NCI-H748 (cell line): ENCODE measurements around the gene SPOCK1.

Experiments
- DNase-seq: peaks from one replicate; lab custom pipeline; 2025; ENCODE audit not compliant: unreplicated experiment; lab: John Stamatoyannopoulos, UW

SPOCK1 gene

DNA sequence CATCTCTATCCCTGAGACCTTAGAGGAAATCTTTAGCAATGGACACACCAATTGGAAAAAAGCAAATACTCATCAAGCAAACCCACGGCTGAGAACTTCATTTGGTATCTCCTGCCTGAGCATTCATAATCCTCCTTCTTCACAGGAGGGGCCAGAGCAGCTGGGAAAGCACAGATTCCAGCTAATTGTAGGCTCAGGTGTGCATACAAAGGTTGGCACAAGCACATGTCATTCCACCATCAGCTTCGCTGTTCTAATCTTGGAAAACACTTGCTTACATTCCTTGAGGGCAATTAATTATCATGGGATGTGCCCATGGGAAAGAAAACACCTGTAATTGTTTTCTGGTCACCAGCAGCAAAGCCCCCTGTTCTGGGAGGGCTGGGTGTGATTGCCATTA is 376.6 kb downstream of the SPOCK1 start:
- DNase-seq = peak; percentile 48

DNA sequence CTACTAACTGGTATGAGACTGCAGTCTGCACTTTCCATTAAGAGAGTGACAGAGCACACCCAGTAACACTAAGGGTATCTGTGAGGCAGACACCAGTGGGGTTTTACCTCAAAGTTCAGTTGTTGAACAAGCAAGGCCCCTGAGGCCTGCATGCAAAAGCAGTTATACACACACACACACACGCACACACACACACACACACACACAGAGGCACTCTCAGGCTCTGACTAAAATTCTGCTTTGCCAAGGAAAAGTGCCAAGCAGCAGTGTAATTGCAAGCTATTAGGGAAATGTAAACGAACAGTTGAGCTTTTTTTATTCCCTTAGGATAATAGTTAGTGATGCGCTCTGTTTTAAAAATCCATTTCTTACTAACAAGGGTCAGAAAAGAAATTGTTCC is 377.1 kb downstream of the SPOCK1 start:
- DNase-seq = peak; percentile 50

DNA sequence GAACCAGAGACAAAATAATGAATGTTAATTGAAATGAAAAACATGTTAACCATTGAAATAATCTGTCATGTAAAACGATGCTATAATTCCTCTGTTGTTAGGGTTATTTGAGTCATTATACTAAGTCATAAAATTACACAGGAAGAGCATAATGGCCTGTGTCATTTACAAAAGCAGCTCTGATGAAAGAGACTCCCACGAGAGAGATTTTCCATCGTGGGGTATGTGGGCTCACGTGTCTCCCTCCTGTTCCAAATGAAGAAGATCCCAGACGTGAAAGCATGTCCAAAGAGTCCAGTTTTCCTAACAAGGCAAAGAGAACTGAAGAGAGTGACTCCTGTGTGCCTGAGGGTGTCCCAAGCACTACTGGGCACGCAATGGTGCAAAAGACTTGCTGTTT is 379.8 kb downstream of the SPOCK1 start:
- DNase-seq = peak; percentile 53

DNA sequence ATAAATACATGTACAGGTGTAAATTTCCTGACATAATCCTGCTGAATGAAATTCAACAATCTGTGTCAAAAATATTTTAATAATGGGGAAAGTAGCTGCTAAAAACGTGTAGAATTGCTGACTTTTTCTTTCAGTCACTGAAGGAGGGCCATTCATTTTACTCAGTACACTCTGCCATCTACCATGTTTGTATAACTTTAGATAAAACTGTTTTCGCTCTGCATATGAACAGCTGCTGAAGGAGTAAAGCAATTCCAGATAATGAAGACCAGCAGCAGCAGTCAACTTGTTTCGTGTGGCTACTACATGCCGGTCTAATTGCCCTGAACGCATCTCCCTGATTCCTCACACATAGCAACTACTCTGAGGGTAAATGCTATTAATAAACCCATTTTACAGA is 380.5 kb downstream of the SPOCK1 start:
- peak; percentile 53 for DNase-seq

DNA sequence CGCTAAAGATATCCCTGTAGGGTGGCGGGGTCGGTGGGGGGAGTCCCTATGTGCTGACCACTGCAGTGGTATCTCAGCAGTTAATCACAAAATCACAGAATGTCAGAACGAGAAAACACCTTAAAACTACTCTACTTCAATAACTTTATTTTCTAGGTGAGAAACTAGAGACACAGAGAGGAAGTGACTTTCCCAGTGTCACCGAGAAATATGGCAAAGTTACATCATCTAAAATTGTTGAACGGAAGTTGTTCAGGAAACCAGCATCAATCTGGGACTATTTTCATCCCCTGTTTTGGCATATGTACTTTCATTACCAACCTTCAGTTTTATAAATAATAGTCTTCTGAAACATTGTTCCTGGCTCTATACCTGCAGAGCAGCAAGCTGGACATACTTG is 384.0 kb downstream of the SPOCK1 start:
- no peak for DNase-seq

DNA sequence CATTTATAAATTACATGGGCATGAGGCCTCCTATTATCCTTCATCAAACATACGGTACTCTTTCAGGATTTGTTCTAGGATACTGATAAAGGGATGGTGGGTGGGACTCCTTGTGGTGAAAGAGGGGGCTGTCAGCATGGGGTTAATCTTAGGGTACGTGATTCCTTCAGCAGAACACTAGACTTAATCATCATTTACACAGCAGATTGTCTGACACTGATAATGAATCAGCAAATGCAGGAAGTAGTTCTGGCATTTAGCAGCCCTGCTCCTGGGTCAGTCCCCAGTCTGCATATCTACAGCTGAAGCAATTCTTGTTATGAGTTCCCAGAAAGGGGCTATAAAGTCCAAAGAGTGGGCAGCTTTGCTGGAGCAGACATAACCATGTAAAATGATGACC is 384.6 kb downstream of the SPOCK1 start:
- no peak for DNase-seq

DNA sequence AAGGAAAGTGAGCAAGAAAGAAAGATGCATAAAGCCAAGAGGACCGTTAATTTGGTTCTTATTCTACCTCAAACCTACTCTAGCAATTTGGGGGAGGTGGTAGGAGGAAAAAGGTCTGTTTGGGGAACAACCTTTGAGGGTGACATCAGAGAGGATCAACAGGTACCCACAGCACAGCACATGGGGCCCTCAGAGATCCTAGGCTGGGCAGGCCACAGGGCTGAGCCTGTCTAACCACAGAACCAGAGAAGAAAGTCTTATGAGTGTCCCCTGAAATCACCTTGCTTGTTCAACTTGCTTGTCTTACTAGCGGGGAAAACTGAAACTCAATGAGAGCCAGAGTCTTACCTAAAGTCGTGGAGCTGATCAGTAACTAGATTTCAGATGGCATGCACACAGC is 385.2 kb downstream of the SPOCK1 start:
- DNase-seq = no peak

DNA sequence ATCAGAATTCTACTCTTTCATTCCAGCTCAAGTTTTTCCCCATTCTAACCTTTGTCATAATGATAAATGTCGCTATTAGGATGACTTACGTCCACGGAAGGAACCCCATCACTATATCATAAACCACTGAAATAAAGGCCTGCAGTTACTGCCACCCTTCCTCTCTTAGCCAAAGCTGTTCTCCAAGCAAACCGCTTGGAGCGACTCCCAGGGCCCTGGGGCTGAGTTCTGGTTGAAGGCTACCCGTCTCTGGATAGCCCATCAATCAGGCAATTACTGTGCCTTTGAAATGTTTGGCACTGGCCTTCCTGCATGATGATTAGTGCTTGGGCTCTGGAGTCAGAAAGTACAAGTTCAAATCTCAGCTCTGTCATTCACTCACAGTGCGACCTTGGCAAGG is 386.0 kb downstream of the SPOCK1 start:
- no peak for DNase-seq

DNA sequence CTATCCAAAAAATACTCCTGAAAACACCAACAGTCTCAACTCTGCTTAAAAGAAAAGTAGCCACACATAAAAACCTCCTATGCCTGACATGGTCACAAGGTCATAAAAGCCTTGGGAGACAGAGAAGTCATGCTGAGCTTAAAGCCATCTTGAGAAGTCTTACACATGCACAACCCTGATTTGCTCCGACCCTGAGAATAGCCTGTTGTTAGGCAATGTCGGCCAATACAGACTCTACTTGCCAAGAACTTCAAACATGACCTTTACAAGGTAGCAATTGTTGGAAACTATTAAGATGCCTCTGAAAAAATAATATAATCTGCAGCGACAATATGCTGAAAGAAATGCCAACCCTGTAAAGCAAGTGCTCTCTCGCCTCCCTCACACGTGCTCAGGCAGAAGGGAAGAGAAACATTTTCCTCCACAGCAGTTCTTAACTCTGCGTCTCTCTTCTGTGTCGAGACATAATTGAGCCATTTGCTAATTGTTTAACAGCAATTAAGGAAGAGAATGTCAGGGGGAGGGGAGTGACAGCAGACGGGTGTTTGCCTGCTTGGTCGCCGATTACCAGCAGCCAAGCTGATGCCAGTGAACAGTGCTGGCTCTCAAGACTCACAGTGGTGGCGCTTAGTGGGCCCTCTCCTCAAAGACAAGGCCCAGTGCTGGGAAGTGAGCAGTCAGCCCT is 393.6 kb downstream of the SPOCK1 start:
- DNase-seq = no peak

DNA sequence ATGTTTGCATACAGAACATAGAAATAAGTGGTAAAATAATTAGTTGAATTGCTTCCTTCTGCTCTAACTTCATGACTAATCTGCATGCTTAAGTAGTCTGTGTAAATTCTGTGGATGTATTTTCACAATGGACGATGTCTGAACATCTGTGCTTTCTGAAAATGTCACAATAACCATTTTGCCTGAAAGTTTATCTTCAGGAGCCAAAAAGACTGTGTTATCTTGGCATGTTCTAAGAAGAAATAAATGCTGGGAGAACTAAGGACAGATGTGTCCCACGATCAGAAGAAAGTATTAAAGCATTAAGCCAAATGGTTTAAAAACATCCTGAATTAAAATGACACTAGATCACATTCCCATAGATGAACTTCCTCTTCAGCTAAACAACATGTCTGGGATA is 397.6 kb downstream of the SPOCK1 start:
- no peak for DNase-seq

DNA sequence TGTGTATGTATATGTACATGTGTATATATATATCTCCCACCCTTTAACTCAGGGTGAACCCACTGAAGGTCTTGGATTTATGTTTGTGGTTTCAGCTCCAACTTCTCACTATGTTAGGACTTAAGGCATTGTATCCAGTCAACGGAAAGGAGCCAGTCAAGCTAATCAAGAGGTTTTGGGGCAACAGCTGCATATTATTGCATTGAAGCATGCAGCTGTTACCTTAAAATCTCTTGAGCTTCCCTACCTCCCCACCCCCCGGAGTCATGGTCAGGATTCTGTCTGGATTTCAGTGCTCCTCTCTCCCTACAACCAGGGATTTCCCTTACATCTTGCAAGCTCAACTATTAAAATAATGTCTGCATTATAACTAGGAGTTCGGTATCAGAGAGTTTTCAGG is 399.5 kb downstream of the SPOCK1 start:
- DNase-seq = no peak

DNA sequence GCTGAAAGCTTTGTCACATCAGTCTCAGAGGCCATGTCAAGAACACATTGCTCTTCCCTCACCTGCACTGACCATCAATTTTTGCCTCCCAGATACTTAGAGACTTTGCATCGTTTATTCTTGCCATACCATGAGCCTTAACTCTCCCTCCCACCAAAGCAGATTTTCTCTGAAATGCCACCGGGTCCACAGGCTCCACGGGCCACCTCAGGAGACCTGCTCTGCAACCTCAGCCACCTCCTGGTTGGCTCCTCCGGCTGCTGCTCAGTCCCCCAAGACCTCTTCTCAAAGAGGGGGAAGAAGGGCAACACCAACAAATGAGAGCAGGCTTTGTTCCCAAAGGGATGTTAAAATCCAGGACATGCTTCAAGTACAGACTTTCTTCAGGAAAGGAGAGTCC is 400.5 kb downstream of the SPOCK1 start:
- no peak for DNase-seq

DNA sequence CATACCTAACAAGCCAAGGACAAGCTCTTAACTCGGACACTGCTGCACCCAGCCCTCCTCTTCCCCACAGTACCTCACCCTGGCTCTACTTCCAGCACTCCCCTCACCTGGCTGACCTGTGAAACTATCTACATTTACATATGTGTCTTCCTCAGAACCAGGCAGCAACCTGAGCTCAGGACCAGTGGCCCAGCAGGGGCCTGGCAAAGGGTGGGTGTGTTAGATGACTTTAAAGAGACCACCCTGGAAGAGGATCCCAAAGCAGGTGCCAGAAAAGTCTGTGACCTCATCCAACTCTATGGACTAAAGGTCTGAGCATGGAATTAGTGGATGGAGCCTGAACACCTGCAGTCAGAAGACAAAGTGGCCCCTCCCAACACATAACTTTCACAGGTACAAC is 400.9 kb downstream of the SPOCK1 start:
- DNase-seq = no peak

DNA sequence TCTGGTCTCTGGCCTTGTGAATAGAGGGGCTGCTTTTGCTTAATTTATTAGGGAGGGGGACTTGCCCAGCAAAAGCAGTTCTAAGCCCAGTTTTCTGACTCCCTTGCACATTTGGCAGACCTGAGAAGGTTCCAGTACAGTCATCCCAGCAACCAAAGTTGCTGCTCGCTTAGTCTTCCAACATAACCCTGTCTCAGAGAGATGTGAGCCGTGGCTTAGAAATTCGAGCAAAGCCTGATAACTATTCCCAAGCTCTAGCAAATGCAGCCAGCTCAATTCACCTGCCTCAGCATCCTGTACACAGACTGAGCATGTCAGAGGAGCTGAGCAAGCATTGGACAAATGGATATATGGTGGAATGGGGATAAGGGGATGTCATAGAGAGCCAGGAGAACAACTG is 401.9 kb downstream of the SPOCK1 start:
- no peak for DNase-seq

DNA sequence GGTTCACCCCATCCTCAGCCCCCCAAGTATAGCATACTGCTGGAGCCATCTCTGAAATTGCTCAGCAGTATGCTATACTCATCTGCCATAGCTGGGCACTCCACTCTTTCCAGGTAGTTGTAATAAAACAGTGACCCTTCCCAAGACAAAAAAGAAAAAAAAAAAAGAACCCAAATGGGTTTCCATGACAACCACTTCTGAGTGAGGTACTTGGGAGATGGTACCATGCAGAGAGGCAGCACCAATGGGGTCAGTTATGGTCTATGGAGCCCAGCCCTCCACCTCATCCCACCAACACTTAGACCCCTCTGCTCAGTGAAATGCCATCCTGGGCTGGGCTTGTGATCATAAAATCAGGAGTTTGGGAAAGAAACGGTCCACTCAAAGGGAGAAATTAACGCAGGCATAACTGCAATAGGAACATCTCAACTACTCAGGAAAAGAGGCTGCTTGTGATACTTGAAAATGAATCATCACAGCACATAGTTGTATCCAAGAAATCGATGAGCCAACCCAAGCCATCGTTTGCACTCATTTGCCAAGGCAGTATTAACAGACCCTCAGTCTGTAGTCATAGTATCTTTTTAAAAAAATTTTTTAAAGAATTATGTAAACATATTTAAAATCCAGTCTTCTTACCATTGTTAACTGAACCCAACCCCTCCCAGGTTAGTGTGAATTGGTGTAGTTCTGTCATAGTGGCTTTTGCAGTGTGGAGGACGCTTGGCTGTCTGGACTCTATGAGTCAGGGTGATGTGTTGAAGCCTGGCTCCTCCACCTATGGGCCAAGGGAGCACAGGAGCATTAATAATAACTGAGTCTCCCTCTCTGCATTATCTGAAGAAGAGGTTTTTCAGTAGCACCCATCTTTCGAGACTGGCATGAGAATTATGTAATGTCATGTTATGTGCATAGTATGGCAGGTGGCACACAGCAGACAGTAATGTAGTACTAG is 402.7 kb downstream of the SPOCK1 start:
- DNase-seq = no peak

DNA sequence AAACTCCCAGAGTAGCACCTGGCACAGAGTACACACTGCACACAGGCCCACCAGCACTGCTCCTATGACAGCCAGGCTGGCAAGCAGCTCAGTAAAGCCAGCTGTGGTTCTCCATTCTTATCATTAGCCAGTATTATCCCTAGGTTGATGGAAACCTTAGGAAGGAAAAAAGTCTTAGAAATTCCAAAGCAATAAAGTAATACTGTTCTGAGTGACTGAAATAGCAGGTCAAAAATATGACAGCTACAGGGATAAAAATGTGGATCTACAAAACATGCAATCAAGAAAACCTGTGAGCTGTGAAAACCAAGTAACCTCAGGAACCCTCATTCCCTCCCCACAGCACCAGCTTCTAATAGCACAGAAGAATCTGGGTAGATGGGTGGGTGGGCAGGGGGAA is 403.5 kb downstream of the SPOCK1 start:
- no peak for DNase-seq

DNA sequence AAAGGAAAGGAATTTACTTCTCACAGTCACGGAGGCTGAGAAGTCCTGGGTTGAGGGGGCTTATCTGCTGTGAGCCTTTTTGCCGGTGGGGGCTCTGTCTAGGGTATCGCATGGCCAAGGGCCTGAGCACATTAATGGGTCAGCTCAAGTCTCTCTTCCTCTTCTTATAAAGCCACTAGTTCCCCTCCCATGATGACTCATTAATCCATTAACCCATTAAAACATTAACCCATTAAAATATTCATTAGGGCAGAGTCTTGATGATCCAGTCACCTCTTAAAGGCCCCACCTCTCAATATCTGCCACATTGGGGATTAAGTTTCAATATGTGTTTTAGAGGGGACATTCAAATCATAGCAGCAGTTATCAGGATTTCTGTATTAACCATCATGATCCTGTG is 406.3 kb downstream of the SPOCK1 start:
- DNase-seq = no peak

DNA sequence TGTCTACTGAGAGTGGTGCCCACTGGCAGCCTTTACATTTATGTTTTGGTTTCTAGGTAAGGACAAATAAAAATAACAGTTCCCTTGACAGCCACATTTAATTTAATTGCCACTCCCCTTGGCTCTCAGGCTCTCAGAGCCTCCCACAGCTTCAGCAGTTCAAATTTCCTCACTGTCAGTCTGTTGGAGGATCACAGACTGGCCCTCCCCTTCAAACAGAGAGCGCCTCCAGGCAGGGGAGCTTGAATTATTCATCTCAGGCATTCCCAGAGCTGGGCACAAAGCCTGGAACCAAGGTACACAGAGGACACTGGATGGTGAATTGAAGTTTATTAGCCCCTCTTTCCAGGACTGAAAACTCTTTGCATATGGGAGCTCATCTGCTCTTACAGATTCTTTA is 407.7 kb downstream of the SPOCK1 start:
- peak; percentile 41 for DNase-seq

DNA sequence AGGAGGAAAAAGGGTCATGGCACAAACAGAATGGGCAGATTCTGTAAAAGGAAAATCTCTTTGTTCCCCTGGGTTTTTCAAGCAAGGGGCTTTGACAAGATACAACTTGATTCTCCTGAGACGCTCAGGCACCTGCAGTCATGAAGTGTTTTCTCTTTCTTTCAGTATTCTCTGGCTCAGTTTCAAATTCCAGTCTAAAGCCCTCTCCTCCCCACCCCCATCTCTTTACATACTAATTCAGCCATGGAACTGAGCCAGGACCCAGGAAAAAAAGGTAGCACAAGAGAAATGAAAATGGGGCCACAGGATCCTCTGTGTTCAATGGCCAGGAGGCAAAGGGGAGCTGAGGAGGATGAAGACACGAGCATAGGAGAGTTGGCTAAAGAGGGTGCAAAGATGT is 408.4 kb downstream of the SPOCK1 start:
- DNase-seq = peak; percentile 34

DNA sequence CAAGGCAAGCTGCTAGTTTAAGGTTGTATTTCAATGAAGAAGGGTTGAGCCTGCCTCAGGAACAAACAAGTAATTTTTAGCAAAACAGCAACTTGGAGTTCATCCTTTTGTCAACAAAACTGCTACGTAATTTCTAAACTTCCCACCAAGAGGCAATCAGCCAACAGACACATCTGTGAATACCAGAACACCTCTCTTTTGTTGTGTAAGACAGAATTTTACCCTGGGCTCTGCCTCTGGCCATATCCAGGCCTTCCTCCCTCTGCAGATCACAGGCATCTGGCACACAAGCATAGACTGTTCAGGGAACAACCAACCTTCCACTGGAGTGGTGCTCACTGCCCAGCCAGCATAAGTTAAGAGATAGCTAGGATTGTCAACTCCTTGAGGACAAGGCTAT is 409.0 kb downstream of the SPOCK1 start:
- DNase-seq = no peak

DNA sequence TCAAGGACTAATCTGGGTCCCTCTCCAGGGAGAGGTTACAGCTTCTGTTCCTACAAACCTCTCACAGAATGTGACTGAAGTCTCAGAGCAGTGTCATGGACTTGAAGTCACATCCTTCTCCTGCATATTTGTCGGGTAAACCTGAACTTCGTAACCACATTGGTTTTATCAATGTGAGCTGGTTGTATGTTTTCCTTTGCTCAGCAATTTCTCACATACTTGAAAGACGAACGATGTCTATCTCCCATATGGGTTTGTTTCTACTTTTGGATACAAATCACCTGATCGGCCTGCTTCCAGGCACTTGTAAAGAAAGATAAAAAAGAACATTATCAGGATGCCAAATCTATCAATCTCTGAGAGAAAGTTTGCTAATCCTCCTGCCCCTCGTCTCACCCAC is 411.0 kb downstream of the SPOCK1 start:
- no peak for DNase-seq

DNA sequence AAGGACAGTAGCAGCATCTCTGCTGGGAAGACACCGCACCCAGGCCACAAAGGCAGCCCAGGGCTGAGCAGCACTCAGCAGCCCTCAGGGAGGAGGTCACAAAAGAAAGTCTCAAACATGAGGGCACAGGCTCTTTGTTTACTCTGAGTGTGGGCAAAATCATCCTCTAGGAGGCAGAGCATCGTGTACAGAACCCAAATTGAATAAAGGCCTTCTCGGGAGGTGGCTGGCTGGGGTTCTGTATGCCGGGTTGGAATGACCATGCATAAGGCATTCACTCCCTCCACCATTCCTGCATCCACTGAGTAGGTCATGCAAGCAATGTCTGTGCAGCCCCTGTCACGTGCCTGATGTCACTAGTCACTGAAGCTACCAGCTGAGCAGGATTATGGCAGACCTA is 412.8 kb downstream of the SPOCK1 start:
- DNase-seq = no peak
